GM12878 (cell line): ENCODE measurements around the gene DCUN1D3.

ENCODE experiments used
- BCL3 ChIP-seq: IDR thresholded peaks from 2 replicates; pipeline ENCODE4 v1.6.1; 2011; ENCODE audit warnings: borderline replicate concordance, low read depth, mild to moderate bottlenecking, moderate library complexity, low read length; ENCODE audit not compliant: insufficient read depth, poor library complexity, severe bottlenecking
- CBX3 ChIP-seq: fragments of 200-600 bp; sonication (generic); IDR thresholded peaks from 2 replicates; pipeline ENCODE4 v1.6.1; 2016; ENCODE audit warnings: low read depth, borderline replicate concordance
- CTCF ChIP-seq, 3 experiments: IDR thresholded peaks in 2 of 3; conservative IDR thresholded peaks in 1 of 3; 2 replicates each; pipeline ENCODE4 v1.5.1; 2011; ENCODE audit warnings: low read depth in 3 of 3, low read length in 3 of 3, mild to moderate bottlenecking in 3 of 3, control low read depth in 2 of 3, moderate library complexity in 2 of 3, inconsistent platforms in 1 of 3, mixed read lengths in 1 of 3; ENCODE audit not compliant: control insufficient read depth in 2 of 3, insufficient read depth in 1 of 3; ENCODE audit errors: extremely low read depth in 1 of 3
- EP300 ChIP-seq, 2 experiments: fragments of 150-350 bp in 1 of 2; IDR thresholded peaks; 2 replicates each; pipeline ENCODE4 v1.6.1; 2011 to 2012; ENCODE audit warnings: low read depth in 2 of 2, low read length in 2 of 2, borderline replicate concordance in 1 of 2, improper control_type of control experiment in 1 of 2, inconsistent platforms in 1 of 2; ENCODE audit not compliant: control insufficient read depth in 1 of 2
- ESRRA ChIP-seq: IDR thresholded peaks from 2 replicates; pipeline ENCODE4 v1.6.1; 2012; ENCODE audit warnings: mild to moderate bottlenecking, low read length, improper control_type of control experiment
- FOS ChIP-seq: IDR thresholded peaks from 3 replicates; pipeline ENCODE4 v1.6.1; 2011; ENCODE audit warnings: borderline replicate concordance; ENCODE audit not compliant: insufficient read length; ENCODE audit errors: extremely low read depth
- MAX ChIP-seq: IDR thresholded peaks from 2 replicates; pipeline ENCODE4 v1.6.1; 2012; ENCODE audit warnings: low read depth, low read length, improper control_type of control experiment
- MLLT1 ChIP-seq: fragments of 450-650 bp; IDR thresholded peaks from 2 replicates; pipeline ENCODE4 v1.6.1; 2016; ENCODE audit warnings: mild to moderate bottlenecking
- NR2C1 ChIP-seq: fragments of 450-650 bp; IDR thresholded peaks from 2 replicates; pipeline ENCODE4 v1.6.1; 2017; ENCODE audit warnings: antibody characterized with exemption, mild to moderate bottlenecking, moderate library complexity
- POLR2A ChIP-seq: IDR thresholded peaks from 2 replicates; pipeline ENCODE4 v1.6.1; 2011; ENCODE audit warnings: low read depth, mild to moderate bottlenecking, low read length
- SMAD1 ChIP-seq: fragments of 450-650 bp; IDR thresholded peaks from 2 replicates; pipeline ENCODE4 v1.6.1; 2018; ENCODE audit warnings: mild to moderate bottlenecking, low read depth; ENCODE audit not compliant: partially characterized antibody
- SMAD5 ChIP-seq: IDR thresholded peaks from 2 replicates; pipeline ENCODE4 v1.6.1; 2016; ENCODE audit warnings: antibody characterized with exemption, low read depth
- SUZ12 ChIP-seq: fragments of 200-600 bp; sonication (generic); IDR thresholded peaks from one replicate; pipeline ENCODE4 v1.6.1; 2018; ENCODE audit warnings: antibody characterized with exemption, mild to moderate bottlenecking; ENCODE audit not compliant: unreplicated experiment
- ZNF274 ChIP-seq: IDR thresholded peaks from one replicate; pipeline ENCODE4 v1.8.0; 2011; ENCODE audit not compliant: insufficient read length, insufficient read depth

GRCh38 chr16:20866801-20867200 lies 33.4 kb downstream of the DCUN1D3 start:
- no peak for TF ChIP-seq SMAD5
- TF ChIP-seq SUZ12: no peak
- no peak for TF ChIP-seq MLLT1
- TF ChIP-seq CTCF (IDR thresholded peaks at IDR 0.05 in 2 of 3, conservative IDR thresholded peaks at IDR 0.05 in 1 of 3; ENCODE audit: control insufficient read depth in 2 of 3, extremely low read depth in 1 of 3, insufficient read depth in 1 of 3, low read depth in 3 of 3, low read length in 3 of 3): no peak
- no peak for TF ChIP-seq BCL3
- no peak for TF ChIP-seq NR2C1
- TF ChIP-seq CBX3: no peak
- TF ChIP-seq SMAD1: no peak
- no peak for TF ChIP-seq ESRRA
- TF ChIP-seq FOS: no peak
- TF ChIP-seq POLR2A: no peak
- TF ChIP-seq ZNF274: no peak
- TF ChIP-seq MAX: no peak
- no peak for TF ChIP-seq EP300 (IDR thresholded peaks at IDR 0.05; ENCODE audit: borderline replicate concordance in 1 of 2, control insufficient read depth in 1 of 2, low read depth in 2 of 2, low read length in 2 of 2)
